Osteoblast (primary cell): Measurements from ENCODE around the gene ELL2. TPM values are rescaled to one million over a fixed set of nuclear protein-coding genes. Genes with fewer than 3 reads are reported as not detected.
"Not testable (repeated sequence)": the region's sequence is repeated elsewhere in the genome, so short reads cannot be mapped to it uniquely, and the experiment has no call there.

ENCODE experiments used
- DNase-seq: peaks from one replicate; pipeline ENCODE4 v3.0.0; 2011; ENCODE audit warnings: low spot score, mixed read lengths; ENCODE audit not compliant: insufficient read length; ENCODE audit errors: missing footprints
- H2AFZ ChIP-seq: 2 replicates; pipeline ENCODE4 v1.6.0; 2011; ENCODE audit warnings: mild to moderate bottlenecking, low read length
- H3K27ac ChIP-seq: 2 replicates; pipeline ENCODE4 v1.5.1; 2011; ENCODE audit warnings: mild to moderate bottlenecking, low read depth, low read length, moderate library complexity
- H3K27me3 ChIP-seq: 2 replicates; pipeline ENCODE4 v1.6.0; 2012; ENCODE audit warnings: mild to moderate bottlenecking, control low read depth, inconsistent platforms, low read length, moderate library complexity; ENCODE audit not compliant: insufficient read depth
- H3K36me3 ChIP-seq: 2 replicates; pipeline ENCODE4 v1.5.1; 2011; ENCODE audit warnings: mild to moderate bottlenecking, low read length, control low read depth, moderate library complexity; ENCODE audit not compliant: insufficient read depth
- H3K4me1 ChIP-seq: 2 replicates; pipeline ENCODE4 v1.5.1; 2011; ENCODE audit warnings: mild to moderate bottlenecking, low read length, control low read depth, moderate library complexity; ENCODE audit not compliant: insufficient read depth
- H3K4me2 ChIP-seq: 2 replicates; pipeline ENCODE4 v1.6.0; 2011; ENCODE audit warnings: mild to moderate bottlenecking, low read length; ENCODE audit not compliant: insufficient read depth
- H3K4me3 ChIP-seq: fragments of 200-600 bp; sonication (generic); 3 replicates; pipeline ENCODE4 v1.5.1; 2012; ENCODE audit warnings: mild to moderate bottlenecking, low read length, inconsistent platforms; ENCODE audit not compliant: insufficient read depth
- H3K79me2 ChIP-seq: 2 replicates; pipeline ENCODE4 v1.6.0; 2012; ENCODE audit warnings: mild to moderate bottlenecking, low read length, control low read depth, inconsistent platforms; ENCODE audit not compliant: insufficient read depth
- H3K9me3 ChIP-seq: 2 replicates; pipeline ENCODE4 v1.5.1; 2011; ENCODE audit warnings: low read depth, low read length, control low read depth
- H4K20me1 ChIP-seq: 2 replicates; pipeline ENCODE4 v1.6.0; 2012; ENCODE audit warnings: mild to moderate bottlenecking, low read length, control low read depth; ENCODE audit not compliant: insufficient read depth
- total RNA-seq: library from RNA; depleted of rRNA; stranded (reverse); fragments of >200 nt; gene quantifications from 2 replicates; pipeline ENCODE4 v1.2.3, GENCODE V29; 2012
- TF ChIP-seq, protein P1 (sequence below): IDR thresholded peaks from 2 replicates; pipeline ENCODE4 v1.5.1; 2011; ENCODE audit warnings: mild to moderate bottlenecking, low read depth, low read length, moderate library complexity; ENCODE audit errors: extremely low read depth

ELL2 gene
- total RNA-seq, 1 donor = 123 TPM

DNA sequence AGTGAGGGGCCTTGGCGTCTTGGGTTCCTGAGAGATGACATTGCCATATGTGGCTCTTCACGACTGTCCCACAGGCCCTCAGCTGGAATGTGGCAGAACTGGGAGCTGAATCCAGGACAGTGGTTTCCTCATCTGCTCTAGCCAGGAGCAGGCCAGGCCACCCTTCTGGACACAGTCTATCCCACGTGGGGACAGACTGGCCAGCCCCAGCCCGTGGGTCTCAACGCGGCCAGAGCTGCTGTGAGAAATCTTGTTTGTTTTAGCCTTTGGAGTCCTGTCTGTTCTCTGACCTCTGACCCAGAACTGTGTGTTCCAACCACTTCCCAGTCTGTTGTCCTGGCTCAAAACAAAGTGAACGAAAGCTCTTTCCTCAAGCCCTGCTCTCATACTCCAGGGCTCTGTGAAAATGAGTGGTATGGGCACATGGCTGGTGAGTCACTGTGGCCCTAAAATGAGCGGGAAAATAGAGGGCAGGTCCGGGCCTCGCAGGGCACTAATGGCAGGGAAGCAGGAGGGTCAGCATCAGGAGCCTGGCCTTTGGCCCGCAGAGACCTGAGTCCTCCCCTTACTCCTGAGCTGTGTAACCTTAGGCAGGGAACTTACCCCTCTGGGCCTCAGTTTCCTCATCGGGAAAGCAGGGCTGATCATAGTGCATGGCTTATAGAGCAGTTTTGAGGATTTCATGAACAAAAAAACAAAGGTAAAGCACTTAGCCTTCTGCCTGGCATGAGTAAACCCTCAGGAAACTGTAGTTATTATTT lies 104.3 kb downstream of the ELL2 start:
- Histone ChIP-seq H3K27me3 (no peaks in the 10 kb centered on the region), H3K4me1 (peaks cover 47% of the 10 kb centered on the region), H3K4me3 (no peak overlapping the region), H2AFZ (peak overlapping the region; percentile 52), H3K36me3 (no peaks in the 10 kb centered on the region), H3K4me2 (peak overlapping the region; percentile 80), H3K79me2 (no peaks in the 10 kb centered on the region), H3K27ac (peak overlapping the region; percentile 100), H4K20me1 (no peaks in the 10 kb centered on the region), H3K9me3 (no peaks in the 10 kb centered on the region)
- TF ChIP-seq, protein P1, sequence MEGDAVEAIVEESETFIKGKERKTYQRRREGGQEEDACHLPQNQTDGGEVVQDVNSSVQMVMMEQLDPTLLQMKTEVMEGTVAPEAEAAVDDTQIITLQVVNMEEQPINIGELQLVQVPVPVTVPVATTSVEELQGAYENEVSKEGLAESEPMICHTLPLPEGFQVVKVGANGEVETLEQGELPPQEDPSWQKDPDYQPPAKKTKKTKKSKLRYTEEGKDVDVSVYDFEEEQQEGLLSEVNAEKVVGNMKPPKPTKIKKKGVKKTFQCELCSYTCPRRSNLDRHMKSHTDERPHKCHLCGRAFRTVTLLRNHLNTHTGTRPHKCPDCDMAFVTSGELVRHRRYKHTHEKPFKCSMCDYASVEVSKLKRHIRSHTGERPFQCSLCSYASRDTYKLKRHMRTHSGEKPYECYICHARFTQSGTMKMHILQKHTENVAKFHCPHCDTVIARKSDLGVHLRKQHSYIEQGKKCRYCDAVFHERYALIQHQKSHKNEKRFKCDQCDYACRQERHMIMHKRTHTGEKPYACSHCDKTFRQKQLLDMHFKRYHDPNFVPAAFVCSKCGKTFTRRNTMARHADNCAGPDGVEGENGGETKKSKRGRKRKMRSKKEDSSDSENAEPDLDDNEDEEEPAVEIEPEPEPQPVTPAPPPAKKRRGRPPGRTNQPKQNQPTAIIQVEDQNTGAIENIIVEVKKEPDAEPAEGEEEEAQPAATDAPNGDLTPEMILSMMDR = no peak
- peak; percentile 86 for DNase-seq

DNA sequence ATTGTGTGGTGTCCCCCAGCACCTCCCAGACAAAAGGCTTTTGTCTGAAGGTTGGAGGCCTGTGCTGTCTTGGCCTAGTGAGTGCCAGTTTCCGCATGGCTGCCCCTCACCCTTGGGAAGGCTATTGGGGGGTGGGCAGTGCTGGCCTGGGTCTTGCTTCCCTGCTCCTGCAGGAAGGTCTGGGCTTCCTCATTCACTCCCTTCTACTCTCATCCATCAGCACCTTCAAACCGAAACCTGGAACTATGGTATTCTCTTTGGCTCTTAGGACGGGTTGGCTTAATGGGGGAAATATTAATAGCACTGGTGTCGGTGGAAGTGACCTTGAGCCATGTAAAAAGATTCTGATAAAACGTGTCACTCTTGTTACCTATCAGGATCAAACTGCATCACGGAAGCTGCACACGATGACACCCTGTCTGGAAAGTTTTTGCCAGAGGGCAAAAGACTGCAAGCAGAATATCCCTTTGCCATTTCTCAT lies 105.1 kb downstream of the ELL2 start:
- Histone ChIP-seq H3K79me2 (no peaks in the 10 kb centered on the region), H3K27me3 (no peaks in the 10 kb centered on the region), H3K4me1 (peaks cover 38% of the 10 kb centered on the region), H4K20me1 (no peaks in the 10 kb centered on the region), H3K9me3 (no peaks in the 10 kb centered on the region), H3K4me3 (no peak overlapping the region), H2AFZ (no peak overlapping the region), H3K27ac (no peak overlapping the region), H3K4me2 (no peak overlapping the region), H3K36me3 (no peaks in the 10 kb centered on the region)
- TF ChIP-seq, protein P1 = no peak
- DNase-seq = no peak

DNA sequence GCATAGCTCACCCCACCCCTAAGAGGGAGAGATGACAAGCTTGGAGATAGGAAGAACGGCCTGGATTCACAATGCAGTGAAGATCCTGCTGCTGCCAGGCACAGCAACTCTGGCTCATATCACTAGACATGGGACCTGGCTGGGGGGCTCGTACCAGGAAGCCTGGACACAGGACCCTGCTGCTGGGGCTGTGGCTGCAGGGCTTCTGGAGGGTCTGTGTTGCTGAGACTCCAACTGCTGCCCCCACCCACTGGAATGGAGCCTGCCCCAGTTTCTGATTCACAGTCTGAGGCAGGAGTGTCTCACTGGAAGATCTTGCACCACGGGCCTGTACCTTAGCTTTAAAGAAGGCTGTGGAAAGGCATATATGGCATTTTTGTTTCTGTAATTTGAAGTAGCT lies 108.2 kb downstream of the ELL2 start:
- no peak overlapping the region for H3K27ac ChIP-seq
- no peak overlapping the region for H2AFZ ChIP-seq
- no peaks in the 10 kb centered on the region for H3K9me3 ChIP-seq
- no peaks in the 10 kb centered on the region for H3K79me2 ChIP-seq
- no peak overlapping the region for H3K4me3 ChIP-seq
- no peaks in the 10 kb centered on the region for H4K20me1 ChIP-seq
- H3K4me1 ChIP-seq = peaks cover 22% of the 10 kb centered on the region
- no peaks in the 10 kb centered on the region for H3K36me3 ChIP-seq
- DNase-seq = no peak
- no peaks in the 10 kb centered on the region for H3K27me3 ChIP-seq
- TF ChIP-seq, protein P1 = no peak
- H3K4me2 ChIP-seq = no peak overlapping the region

DNA sequence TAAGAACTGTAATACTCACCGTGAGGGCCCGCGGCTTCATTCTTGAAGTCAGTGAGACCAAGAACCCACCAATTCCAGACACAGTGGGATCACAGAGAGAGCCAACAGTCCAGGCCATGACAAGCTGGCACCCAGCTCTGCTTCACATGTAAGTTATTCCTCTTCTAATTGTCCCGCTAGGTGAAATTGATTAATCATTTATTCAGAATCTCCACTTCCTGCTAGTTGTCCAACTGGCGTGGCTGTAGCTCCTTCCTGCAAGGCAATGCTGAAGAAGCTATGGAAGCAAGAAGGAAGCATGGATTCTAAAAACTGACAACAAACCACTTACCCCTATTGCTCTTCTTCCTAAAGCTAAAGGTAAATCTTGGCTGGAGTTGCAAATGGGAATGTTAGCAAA lies 109.1 kb downstream of the ELL2 start:
- DNase-seq = no peak
- no peaks in the 10 kb centered on the region for H4K20me1 ChIP-seq
- H3K4me3 ChIP-seq = no peak overlapping the region
- H3K9me3 ChIP-seq = no peaks in the 10 kb centered on the region
- peaks cover 15% of the 10 kb centered on the region for H3K4me1 ChIP-seq
- H3K27me3 ChIP-seq = no peaks in the 10 kb centered on the region
- TF ChIP-seq, protein P1 = no peak
- H3K79me2 ChIP-seq = no peaks in the 10 kb centered on the region
- H3K27ac ChIP-seq = no peak overlapping the region
- H3K4me2 ChIP-seq = no peak overlapping the region
- no peak overlapping the region for H2AFZ ChIP-seq
- no peaks in the 10 kb centered on the region for H3K36me3 ChIP-seq

DNA sequence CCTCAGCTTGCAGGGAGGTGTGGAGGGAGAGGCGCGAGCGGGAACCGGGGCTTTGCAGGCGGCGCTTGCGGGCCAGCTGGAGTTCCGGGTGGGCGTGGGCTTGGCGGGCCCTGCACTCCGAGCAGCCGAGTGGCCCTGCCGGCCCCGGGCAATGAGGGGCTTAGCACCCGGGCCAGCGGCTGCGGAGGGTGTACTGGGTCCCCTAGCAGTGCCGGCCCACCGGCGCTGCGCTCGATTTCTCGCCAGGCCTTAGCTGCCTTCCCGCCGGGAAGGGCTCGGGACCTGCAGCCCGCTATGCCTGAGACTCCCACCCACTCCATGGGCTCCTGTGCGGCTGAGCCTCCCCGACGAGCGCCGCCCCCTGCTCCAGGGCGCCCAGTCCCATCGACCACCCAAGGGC lies 110.5 kb downstream of the ELL2 start:
- not testable (repeated sequence) for H2AFZ ChIP-seq, DNase-seq, H3K9me3 ChIP-seq, H3K79me2 ChIP-seq, H3K4me3 ChIP-seq, H3K36me3 ChIP-seq, H3K27ac ChIP-seq, H4K20me1 ChIP-seq, H3K4me2 ChIP-seq, H3K27me3 ChIP-seq
- H3K4me1 ChIP-seq = peaks cover 17% of the 10 kb centered on the region
